HG02981 (cell line): Measurements from ENCODE around the gene PTPRU.
A peak's percentile ranks its signal among the peaks of the same experiment; 100 is the strongest.

Source experiments
- ATAC-seq: cut with Tn5 transposase; IDR thresholded peaks from one replicate; pipeline ENCODE4 v1.9.1; 2021; ENCODE audit warnings: mild to moderate bottlenecking, moderate library complexity; ENCODE audit not compliant: unreplicated experiment

The PTPRU gene

GRCh38 chr1:29259802-29260441 lies 23.6 kb downstream of the PTPRU start:
- ATAC-seq, result no peak

DNA sequence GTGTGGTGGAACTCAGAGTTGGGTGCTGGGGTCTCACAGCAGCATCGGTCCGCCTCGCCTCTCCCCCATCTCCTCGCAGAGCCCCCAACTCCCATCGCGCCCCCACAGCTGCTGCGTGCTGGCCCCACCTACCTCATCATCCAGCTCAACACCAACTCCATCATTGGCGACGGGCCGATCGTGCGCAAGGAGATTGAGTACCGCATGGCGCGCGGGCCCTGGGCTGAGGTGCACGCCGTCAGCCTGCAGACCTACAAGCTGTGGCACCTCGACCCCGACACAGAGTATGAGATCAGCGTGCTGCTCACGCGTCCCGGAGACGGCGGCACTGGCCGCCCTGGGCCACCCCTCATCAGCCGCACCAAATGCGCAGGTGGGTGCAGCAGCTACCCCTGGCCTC lies 24.2 kb downstream of the PTPRU start:
- ATAC-seq, result no peak

DNA sequence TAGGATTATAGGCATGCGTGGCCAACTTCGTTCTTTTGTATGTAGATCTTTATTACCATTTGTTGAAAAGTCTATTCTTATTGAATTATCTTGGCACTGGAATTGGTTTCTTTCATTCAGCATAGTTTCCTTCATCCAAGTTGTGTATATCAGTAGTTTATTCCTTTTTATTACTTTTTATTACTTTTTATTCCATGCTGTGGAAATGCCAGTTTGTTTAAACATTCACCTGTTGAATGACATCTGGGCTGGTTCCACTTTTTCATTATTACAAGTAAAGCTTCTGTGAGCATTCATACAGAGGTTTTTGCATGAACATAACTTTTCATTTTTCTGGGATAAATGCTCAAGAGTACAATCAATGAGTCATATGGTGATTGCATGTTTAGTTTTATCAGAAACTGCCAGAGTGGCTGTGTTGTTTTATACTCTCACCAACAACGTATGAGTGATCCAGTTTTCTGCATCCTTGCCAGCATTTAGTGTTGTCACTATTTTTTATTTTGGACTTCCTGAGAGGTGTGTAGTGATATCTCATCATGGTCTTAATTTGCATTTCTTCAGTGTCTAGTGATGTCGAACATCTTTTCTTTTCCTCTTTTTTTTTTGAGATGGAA lies 28.6 kb downstream of the PTPRU start:
- ATAC-seq, result no peak

DNA sequence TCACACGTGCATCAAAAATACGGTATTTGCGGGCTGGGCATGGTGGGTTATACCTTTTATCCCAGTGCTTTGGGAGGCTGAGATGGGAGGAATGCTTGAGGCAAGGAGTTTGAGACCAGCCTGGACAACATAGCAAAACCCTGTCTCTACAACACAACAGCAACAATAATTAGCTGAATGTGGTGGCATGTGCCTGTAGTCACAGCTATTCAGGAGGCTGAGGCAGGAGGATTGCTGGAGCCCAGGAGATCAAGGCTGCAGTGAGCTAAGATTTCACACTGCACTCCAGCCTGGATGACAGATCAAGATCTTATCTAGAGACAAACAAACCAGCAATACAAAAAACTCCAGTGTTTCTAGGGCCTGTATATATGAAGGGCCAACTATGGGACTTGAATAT lies 30.6 kb downstream of the PTPRU start:
- no peak for ATAC-seq

- ATAC-seq, result no peak
These were observed 31.2 kb downstream of the PTPRU start for GRCh38 chr1:29267321-29268070.

DNA sequence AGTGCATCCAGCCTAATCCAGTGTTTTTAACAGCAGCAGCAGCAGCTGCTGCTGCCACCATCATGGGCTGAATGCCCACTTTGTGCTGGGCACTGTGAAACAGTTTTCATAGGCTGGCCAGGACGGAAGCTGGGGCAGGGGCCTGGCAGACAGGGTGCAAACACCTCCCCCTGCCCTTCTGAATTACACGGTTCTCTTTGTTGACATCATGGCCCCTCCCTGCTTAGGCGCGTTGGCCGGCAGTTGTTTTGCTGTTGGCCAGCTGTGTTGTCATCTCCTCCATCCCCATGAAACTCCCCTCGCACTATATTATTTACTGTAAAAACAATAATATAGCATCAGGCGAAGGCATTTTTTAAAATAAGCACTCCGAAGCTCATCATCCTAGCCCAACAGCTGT lies 33.1 kb downstream of the PTPRU start:
- ATAC-seq, result no peak

DNA sequence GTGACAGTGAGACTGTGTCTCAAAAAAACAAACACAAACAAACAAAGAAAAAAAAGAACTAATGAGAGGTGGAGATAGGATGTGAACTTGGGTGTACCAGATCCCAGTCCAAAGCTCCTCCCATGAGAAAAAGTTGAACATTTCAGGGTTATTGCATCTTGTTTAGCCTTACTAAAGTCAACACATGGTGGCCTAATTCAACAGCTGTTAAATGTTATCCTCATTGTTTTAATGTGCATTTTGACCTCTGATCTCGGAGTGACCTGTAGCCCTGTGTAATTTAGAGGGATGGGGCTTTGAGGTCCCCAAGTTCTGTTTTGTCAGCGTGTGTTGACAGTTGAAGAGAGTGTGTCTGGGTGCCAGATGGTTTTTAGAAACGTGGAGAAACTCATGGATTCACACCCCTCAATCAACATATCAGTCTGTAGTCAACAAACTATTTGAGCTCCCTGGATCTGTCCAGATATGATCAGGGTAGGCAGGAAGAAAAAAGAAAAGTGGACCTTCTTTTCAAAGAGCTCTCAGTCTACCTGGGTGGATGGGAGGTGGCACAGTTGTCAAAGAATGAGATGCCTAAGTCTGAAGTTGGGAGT lies 34.7 kb downstream of the PTPRU start:
- ATAC-seq, result no peak

DNA sequence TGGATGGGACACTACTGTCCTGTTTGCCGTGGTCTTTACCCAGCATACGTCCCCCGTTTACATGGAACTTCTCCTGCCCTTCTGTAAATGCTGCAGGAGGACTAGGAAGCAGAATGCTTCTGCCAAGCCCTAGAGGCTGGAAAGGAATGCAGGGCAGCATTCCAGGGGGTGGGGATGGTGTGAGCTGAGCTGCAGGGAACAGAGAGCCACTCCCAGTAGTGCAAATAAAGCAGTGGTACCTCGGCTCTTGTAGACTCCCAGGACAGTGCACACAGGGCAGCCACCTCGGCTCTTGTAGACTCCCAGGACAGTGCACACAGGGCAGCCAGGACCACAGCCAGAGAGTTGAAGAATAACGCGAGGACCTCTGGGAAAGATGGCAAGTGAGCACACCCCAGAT lies 35.4 kb downstream of the PTPRU start:
- no peak for ATAC-seq

DNA sequence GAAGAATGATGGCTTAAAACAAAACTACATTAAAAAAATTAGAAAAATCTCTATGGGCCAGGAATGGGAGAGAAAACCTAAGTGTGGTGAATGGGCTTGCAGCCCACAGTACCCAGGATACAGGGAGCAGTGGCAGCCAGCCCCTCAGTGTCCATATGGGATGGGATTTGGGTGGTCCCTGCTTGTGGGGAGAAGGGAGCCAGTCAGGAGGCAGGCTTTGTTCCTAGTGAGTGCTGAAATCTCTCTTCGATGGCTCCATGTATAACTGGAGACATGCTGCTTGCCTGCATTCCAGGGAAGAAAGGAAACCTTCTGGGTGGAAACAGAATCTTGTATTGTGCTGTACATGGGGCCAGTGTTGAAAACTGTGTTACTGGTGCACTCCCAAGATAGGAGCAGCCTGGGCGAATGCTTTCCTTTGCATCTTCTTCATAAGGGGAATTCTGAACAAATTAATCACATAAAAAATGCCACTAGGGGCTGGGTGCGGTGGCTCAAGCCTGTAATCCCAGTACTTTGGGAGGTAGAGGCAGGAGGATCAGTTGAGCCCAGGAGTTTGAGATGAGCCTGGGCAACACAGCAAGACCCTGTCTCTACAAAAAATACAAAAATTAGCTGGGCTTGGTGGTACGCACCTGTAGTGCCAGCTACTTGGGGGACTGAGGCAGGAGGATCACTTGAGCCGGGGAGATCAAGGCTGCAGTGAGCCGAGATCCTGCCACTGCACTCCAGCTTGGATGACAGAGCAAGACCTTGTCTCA lies 36.0 kb downstream of the PTPRU start:
- no peak for ATAC-seq

DNA sequence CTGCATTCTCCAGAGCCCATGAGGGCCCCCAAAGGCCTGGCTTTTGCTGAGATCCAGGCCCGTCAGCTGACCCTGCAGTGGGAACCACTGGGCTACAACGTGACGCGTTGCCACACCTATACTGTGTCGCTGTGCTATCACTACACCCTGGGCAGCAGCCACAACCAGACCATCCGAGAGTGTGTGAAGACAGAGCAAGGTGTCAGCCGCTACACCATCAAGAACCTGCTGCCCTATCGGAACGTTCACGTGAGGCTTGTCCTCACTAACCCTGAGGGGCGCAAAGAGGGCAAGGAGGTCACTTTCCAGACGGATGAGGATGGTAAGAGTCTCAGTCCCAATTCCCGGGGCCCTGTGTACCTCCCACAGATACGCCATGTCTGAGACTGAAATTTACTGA lies 39.1 kb downstream of the PTPRU start:
- ATAC-seq, result no peak

GRCh38 chr1:29278124-29278523 lies 41.8 kb downstream of the PTPRU start:
- no peak for ATAC-seq

DNA sequence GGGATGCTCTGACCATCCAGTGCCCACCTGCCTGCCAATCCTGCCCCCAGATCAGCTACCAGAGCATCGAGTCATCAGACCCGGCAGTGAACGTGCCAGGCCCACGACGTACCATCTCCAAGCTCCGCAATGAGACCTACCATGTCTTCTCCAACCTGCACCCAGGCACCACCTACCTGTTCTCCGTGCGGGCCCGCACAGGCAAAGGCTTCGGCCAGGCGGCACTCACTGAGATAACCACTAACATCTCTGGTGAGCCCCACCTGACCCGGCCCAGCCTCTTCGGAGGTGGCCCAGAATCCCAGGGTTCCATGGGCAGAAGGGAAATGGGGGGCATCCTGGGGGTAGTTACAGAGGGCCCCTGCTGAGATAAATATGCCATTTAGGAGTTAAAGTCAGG lies 43.1 kb downstream of the PTPRU start:
- no peak for ATAC-seq

DNA sequence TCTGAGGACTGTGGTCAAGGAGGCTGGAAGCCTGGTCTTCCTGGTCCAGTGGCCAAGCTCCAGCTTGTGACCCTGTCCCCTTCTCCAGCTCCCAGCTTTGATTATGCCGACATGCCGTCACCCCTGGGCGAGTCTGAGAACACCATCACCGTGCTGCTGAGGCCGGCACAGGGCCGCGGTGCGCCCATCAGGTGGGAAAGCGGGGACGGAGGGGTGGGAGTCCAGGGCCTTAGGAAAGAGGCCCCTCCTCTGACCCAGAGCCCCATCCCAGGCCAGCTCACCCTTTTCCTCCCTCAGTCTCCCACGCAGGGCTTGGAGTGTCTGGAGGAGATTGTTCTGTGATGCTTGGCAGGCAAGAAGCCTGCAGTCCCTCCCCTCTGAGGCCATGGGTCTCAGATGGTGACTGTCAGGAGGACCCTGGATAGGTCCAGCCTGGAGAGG lies 43.6 kb downstream of the PTPRU start:
- ATAC-seq, result no peak

DNA sequence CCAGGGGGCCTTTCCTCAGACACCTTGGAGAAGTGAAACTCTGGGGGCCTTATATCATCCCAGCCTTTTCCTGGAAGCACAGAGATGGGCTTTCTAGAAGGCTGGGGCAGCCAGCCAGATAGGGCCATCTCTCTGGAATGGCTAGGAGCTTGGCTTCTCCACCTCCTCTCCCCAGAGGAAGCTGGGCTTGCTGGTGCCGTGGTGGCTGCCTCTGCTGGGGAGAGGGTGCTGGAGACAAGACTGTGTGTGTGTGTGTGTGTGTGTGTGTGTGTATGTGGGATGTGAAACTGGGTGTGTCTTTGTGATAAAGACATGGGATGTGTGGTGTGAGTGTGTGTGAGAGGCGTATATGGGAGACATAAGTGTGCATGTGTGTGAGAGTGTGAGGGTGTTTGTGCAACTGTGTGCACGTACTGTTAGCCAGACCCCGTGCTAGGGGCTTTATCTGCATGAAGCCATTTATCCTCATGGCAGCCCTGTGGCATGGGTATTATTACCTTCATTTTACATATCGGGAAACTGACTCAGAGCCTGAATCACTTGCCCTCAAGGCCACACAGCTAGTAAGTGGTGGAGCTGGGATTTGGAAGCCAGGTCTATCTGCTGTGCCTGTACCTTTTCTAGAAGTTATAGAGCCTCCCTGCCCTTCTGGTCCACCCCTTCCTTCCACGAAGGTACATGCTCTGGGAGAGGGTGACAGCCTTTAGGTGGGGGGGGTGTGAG lies 44.2 kb downstream of the PTPRU start:
- no peak for ATAC-seq

DNA sequence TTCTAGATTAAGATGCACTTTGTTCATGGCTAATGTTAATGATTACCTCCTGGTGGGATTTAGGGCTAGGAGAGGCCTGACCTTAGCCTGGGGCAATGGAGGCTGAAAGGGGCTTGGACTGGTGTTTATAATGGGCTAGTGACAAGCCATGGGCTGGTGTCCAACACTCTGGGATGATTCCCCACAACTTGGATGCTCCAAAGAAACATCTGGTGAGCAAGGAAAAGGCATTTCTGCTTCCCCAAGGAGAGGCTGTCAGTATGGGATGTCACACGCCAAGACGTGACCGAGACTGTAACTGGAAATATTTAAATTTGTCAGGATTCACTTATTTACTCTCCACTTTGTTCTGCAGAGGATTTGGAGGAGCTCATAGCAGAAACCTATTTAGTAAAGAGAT lies 45.2 kb downstream of the PTPRU start:
- no peak for ATAC-seq

- no peak for ATAC-seq
These were observed 46.0 kb downstream of the PTPRU start for GRCh38 chr1:29282135-29282923.

DNA sequence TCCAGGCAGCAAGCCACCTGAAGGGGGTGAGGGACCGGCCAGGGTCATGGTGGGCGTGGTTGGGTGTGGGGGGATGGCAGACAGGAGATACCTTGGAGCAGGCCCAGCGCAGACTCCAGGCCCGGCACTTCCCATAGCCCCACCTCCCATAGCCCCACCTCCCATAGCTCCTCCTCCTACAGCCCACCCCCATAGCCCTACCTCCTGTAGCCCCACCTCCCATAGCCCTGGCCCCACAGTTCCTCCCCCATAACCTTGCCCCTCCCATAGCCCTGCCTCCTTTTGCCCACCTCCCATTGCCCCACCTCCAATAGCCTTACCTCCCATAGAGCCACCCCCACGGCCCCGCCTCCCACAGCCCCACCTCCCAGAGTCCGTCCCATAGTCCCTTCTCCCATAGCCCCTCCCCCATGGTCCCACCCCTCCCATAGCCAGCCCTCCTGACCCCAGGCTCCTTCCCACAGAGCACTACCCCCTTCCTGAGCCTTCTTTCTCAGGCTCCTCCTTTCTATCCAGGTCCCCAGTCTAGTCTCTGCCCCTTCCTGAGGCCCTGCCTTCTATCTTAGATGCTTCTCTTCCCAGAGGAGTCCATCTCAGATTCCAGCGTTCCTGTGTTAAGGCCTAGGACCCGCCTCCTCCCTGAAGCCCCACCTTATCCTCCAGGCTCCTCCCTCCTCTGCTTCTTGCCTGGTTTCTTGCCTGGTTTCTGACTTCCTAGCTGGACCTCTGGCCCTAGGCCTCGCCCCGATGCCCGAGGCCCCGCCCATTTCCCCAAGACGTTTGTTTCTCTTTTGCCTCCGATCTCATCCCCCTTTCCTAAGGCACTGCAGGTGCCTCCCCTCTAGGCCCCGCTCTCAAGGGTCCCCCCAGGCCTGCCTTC lies 46.8 kb downstream of the PTPRU start:
- peak; percentile 49 for ATAC-seq

DNA sequence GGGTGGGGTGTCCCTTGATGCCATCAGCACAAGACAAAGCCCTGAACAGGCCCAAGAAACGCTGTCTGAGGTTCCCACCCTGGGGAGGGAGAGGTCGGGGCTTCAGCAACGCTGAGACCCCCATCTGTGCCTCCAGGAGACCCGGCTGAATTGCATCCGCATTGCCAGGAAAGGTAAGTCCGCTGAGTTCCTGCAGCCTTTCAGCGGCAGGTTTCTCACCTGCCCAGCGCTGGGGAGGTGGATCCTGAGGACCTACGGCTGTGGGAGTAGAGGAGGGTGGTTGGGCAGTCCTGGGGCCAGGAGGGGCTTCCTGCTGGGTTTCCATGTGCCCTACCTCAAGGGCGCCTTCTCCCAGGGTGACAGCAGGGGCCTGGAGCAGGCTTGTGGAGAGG lies 47.5 kb downstream of the PTPRU start:
- ATAC-seq, result no peak
